Panc1 (cell line): ENCODE results near the gene UBFD1. TPM values are rescaled to one million over a fixed set of nuclear protein-coding genes. Genes with fewer than 3 reads are reported as not detected.

Experiments used
- ATAC-seq: fragments of 200-7000 bp; cut with Tn5 transposase; 2 replicates; pipeline ENCODE4 v1.9.1; 2020; ENCODE audit warnings: mild to moderate bottlenecking, moderate library complexity
- BruUV-seq: library from RNA; stranded (reverse); fragments of 400-500 nt; replicated peaks from 2 replicates; lab custom pipeline; 2021; lab: Mats Ljungman, UMichigan
- CTCF ChIA-PET: fragments of 300-600 bp; sonication (Branson Sonifier 250); formaldehyde crosslinking; loops from one replicate; lab custom pipeline; 2022; ENCODE audit warnings: antibody characterized with exemption; lab: Charles Lee
- POLR2A ChIA-PET: fragments of 300-600 bp; sonication (Branson Sonifier 250); formaldehyde crosslinking; loops from one replicate; lab custom pipeline; 2022; ENCODE audit warnings: antibody characterized with exemption; lab: Charles Lee
- DNase-seq: peaks from one replicate; pipeline ENCODE4 v3.0.0-alpha.2; 2010; ENCODE audit warnings: low read depth, low spot score
- H3K27ac ChIP-seq: 2 replicates; pipeline ENCODE4 v1.5.1; 2011; ENCODE audit warnings: mild to moderate bottlenecking, low read length, inconsistent platforms
- H3K27me3 ChIP-seq: fragments of 200-500 bp; sonication (Bioruptor generic); 2 replicates; pipeline ENCODE4 v1.6.0; 2014; ENCODE audit warnings: low read length, inconsistent platforms; ENCODE audit not compliant: control insufficient read depth, insufficient read depth
- H3K36me3 ChIP-seq: fragments of 200-500 bp; sonication (Bioruptor generic); 2 replicates; pipeline ENCODE4 v1.5.1; 2014; ENCODE audit warnings: inconsistent platforms, mild to moderate bottlenecking, low read length, moderate library complexity; ENCODE audit not compliant: control insufficient read depth, insufficient read depth
- H3K4me1 ChIP-seq: 2 replicates; pipeline ENCODE4 v1.5.1; 2011; ENCODE audit warnings: inconsistent platforms, mild to moderate bottlenecking, low read length, moderate library complexity; ENCODE audit not compliant: control insufficient read depth, insufficient read depth
- H3K4me3 ChIP-seq, 2 experiments: 2 replicates each; pipeline ENCODE4 v1.5.1; 2011 to 2012; ENCODE audit warnings: low read depth in 2 of 2, low read length in 2 of 2, mild to moderate bottlenecking in 2 of 2, inconsistent platforms in 1 of 2, moderate library complexity in 1 of 2
- H3K9me3 ChIP-seq: fragments of 200-500 bp; sonication (Bioruptor generic); 2 replicates; pipeline ENCODE4 v1.5.1; 2014; ENCODE audit warnings: low read depth, mild to moderate bottlenecking, inconsistent platforms, low read length, moderate library complexity; ENCODE audit not compliant: control insufficient read depth, insufficient read depth
- POLR2AphosphoS5 ChIP-seq: IDR thresholded peaks from 2 replicates; pipeline ENCODE4 v1.6.1; 2012; ENCODE audit warnings: mild to moderate bottlenecking, low read depth, low read length, moderate library complexity
- SIN3A ChIP-seq: IDR thresholded peaks from 2 replicates; pipeline ENCODE4 v1.6.1; 2012; ENCODE audit warnings: low read depth, mild to moderate bottlenecking, low read length, moderate library complexity, borderline replicate concordance; ENCODE audit not compliant: insufficient read depth
- TCF7L2 ChIP-seq: IDR thresholded peaks from 2 replicates; pipeline ENCODE4 v1.6.1; 2011; ENCODE audit warnings: mild to moderate bottlenecking, low read depth, low read length, inconsistent platforms
- in situ Hi-C: cut with HindIII; loops from 2 replicates; pipeline ENCODE4 v1.10.0; 2016; ENCODE audit warnings: low sequenced_read_pairs, low pct_unique_long_range_greater_than_20kb
- intact Hi-C: fragments of 100-400 bp; cut with micrococcal nuclease; formaldehyde crosslinking; loops from one replicate; pipeline ENCODE4 v1.10.0; 2022; ENCODE audit not compliant: unreplicated experiment
- total RNA-seq: library from RNA; stranded (reverse); gene quantifications from one replicate; pipeline ENCODE4 v1.2.1, GENCODE V29; 2021; ENCODE audit not compliant: unreplicated experiment
- TF ChIP-seq, protein P1 (sequence below), 2 experiments: IDR thresholded peaks; 2 replicates each; pipeline ENCODE4 v1.6.1; 2011 to 2012; ENCODE audit warnings: low read depth in 2 of 2, control low read depth in 1 of 2, low read length in 1 of 2, mild to moderate bottlenecking in 1 of 2, moderate library complexity in 1 of 2; ENCODE audit not compliant: insufficient read depth in 1 of 2
- TF ChIP-seq, protein P2 (sequence below): fragments of 450-650 bp; IDR thresholded peaks from 2 replicates; pipeline ENCODE4 v1.5.1; 2017; ENCODE audit warnings: mild to moderate bottlenecking

UBFD1 gene
- total RNA-seq, 1 experiment from 2014 or later, result 102 TPM

DNA sequence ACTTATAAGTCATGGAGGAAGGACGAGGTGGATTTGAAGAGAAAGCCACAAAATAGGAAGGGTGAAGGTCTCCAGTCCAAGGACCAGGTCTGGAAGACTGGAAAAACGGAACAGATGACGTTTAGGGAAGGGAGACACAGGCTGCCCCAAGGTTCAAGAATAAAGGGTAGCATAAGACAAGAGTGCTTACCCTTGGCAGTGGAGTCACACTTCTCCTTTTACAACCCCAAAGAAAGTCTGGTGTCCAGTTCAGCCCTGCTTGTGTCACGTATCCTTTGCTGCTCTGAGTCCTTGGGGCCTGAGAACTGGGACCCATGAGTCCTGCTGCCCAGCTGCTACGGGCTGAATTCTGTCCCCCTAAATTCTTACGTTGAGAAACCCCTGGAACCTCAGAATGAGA lies 34.2 kb upstream of the UBFD1 start:
- no peak for DNase-seq
- H3K9me3 ChIP-seq, result no peaks in the 10 kb centered on the region
- CTCF ChIA-PET, result no interaction called here
- TF ChIP-seq SIN3A (no peak), TCF7L2 (no peak), POLR2AphosphoS5 (no peak)
- TF ChIP-seq, protein P1, sequence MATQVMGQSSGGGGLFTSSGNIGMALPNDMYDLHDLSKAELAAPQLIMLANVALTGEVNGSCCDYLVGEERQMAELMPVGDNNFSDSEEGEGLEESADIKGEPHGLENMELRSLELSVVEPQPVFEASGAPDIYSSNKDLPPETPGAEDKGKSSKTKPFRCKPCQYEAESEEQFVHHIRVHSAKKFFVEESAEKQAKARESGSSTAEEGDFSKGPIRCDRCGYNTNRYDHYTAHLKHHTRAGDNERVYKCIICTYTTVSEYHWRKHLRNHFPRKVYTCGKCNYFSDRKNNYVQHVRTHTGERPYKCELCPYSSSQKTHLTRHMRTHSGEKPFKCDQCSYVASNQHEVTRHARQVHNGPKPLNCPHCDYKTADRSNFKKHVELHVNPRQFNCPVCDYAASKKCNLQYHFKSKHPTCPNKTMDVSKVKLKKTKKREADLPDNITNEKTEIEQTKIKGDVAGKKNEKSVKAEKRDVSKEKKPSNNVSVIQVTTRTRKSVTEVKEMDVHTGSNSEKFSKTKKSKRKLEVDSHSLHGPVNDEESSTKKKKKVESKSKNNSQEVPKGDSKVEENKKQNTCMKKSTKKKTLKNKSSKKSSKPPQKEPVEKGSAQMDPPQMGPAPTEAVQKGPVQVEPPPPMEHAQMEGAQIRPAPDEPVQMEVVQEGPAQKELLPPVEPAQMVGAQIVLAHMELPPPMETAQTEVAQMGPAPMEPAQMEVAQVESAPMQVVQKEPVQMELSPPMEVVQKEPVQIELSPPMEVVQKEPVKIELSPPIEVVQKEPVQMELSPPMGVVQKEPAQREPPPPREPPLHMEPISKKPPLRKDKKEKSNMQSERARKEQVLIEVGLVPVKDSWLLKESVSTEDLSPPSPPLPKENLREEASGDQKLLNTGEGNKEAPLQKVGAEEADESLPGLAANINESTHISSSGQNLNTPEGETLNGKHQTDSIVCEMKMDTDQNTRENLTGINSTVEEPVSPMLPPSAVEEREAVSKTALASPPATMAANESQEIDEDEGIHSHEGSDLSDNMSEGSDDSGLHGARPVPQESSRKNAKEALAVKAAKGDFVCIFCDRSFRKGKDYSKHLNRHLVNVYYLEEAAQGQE (IDR thresholded peaks at IDR 0.05; ENCODE audit: insufficient read depth in 1 of 2, low read depth in 2 of 2, low read length in 1 of 2), result no peak
- TF ChIP-seq, protein P2, sequence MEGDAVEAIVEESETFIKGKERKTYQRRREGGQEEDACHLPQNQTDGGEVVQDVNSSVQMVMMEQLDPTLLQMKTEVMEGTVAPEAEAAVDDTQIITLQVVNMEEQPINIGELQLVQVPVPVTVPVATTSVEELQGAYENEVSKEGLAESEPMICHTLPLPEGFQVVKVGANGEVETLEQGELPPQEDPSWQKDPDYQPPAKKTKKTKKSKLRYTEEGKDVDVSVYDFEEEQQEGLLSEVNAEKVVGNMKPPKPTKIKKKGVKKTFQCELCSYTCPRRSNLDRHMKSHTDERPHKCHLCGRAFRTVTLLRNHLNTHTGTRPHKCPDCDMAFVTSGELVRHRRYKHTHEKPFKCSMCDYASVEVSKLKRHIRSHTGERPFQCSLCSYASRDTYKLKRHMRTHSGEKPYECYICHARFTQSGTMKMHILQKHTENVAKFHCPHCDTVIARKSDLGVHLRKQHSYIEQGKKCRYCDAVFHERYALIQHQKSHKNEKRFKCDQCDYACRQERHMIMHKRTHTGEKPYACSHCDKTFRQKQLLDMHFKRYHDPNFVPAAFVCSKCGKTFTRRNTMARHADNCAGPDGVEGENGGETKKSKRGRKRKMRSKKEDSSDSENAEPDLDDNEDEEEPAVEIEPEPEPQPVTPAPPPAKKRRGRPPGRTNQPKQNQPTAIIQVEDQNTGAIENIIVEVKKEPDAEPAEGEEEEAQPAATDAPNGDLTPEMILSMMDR, result no peak
- in situ Hi-C loops (no loop called here), intact Hi-C loops (no loop called here)
- no peak for ATAC-seq
- POLR2A ChIA-PET, result no interaction called here
- H3K4me1 ChIP-seq, result no peaks in the 10 kb centered on the region
- peaks cover 13% of the 10 kb centered on the region for H3K36me3 ChIP-seq
- no peak overlapping the region for H3K4me3 ChIP-seq
- no TSS peak for BruUV-seq
- H3K27me3 ChIP-seq, result no peaks in the 10 kb centered on the region
- no peak overlapping the region for H3K27ac ChIP-seq

- ChIA-PET POLR2A (no interaction called here), CTCF (no interaction called here)
- intact Hi-C loops (no loop called here), in situ Hi-C loops (no loop called here)
- Histone ChIP-seq H3K4me1 (no peaks in the 10 kb centered on the region), H3K4me3 (no peak overlapping the region), H3K27ac (no peak overlapping the region), H3K9me3 (no peaks in the 10 kb centered on the region), H3K36me3 (peaks cover 13% of the 10 kb centered on the region), H3K27me3 (no peaks in the 10 kb centered on the region)
- ATAC-seq, result no peak
- TSS peak; percentile 35 for BruUV-seq
- DNase-seq, result no peak
- TF ChIP-seq TCF7L2, result no peak
- TF ChIP-seq, protein P2, result no peak
- TF ChIP-seq, protein P1 (IDR thresholded peaks at IDR 0.05; ENCODE audit: insufficient read depth in 1 of 2, low read depth in 2 of 2, low read length in 1 of 2), result no peak
- TF ChIP-seq SIN3A, result no peak
- TF ChIP-seq POLR2AphosphoS5, result no peak
These were observed 33.6 kb upstream of the UBFD1 start for GRCh38 chr16:23523876-23524385.
